ENCODE results near the gene XYLT2. TPM values are rescaled to one million over a fixed set of nuclear protein-coding genes. Genes with fewer than 3 reads are reported as not detected.

XYLT2 gene
- total RNA-seq, 2 donors from 2014 or later: 15.6 to 28.5 TPM

DNA sequence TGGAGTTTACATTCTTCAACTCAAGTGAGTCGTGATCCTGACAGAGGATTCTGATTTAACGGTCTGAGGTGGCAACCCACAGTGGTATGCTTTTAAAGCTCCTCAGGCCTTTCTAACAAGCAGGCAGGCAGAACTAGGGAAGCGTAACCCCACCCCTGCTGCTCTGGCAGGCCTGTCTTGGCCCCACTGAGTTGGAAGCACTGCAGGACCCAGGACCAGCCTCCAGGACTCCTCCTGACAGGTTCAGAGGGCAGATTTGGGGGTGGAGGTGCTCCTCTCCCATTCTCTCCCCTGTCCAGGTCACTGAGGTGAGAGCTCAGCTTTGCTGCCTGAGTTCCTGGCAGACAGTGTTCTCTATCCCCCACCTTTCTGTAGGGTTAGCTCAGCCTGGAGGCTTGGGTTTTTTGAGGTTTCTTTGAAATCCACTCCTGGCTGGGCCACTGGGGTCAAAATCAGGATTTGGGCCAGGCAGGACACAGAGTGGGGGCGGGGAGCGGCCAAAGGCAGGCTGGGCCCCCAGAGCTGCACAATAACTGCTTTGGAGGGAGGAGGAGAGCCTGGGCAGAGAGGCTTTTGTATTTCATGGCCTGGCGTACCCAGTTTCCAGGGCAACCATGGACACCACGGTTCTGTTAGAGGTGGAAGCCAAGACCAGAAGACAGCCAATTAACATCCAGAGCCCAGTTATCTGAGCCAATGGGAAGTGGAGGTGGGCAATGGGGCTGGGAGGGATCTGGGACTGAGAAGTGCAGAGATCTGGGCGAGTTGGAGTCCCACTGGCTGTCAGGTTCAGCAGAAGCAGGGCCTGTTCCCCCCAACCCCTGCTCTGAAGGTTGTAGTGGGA, 17.5 kb downstream of the XYLT2 start:
- intact Hi-C loops (cut with DNase I): loop anchor here (2.0 to 5.0 kb wide), 2 partner anchors 34 to 115 kb away; partner anchors contain the start of genes LRRC59 and RSAD1

GRCh38 chr17:50364061-50364458, 18.1 kb downstream of the XYLT2 start:
- no peak for TF ChIP-seq CTCF (IDR thresholded peaks at IDR 0.05)
- Histone ChIP-seq H3K9ac (ENCODE audit: low read depth in 2 of 2, low read length in 2 of 2) (no peak overlapping the region), H3K9me3 (no peaks in the 10 kb centered on the region), H3K4me1 (peaks cover 5% of the 10 kb centered on the region), H3K27ac (no peak overlapping the region), H3K4me3 (no peak overlapping the region), H3K36me3 (peaks cover 15% of the 10 kb centered on the region), H3K27me3 (no peaks in the 10 kb centered on the region)
- intact Hi-C loops (cut with DNase I): loop anchor here (5.0 kb wide), 1 partner anchor 33 kb away; the partner anchor contains the start of gene LRRC59
- no peak for DNase-seq

More for the DNA sequence above, 17.5 kb downstream of the XYLT2 start:
- no peak overlapping the region for H3K9ac ChIP-seq (ENCODE audit: low read depth in 2 of 2, low read length in 2 of 2)
- TF ChIP-seq CTCF (IDR thresholded peaks at IDR 0.05): no peak
- H3K9me3 ChIP-seq: no peaks in the 10 kb centered on the region
- no peaks in the 10 kb centered on the region for H3K27me3 ChIP-seq
- H3K4me3 ChIP-seq: no peak overlapping the region
- DNase-seq: no peak
- no peak overlapping the region for H3K27ac ChIP-seq
- peaks cover 15% of the 10 kb centered on the region for H3K36me3 ChIP-seq
- H3K4me1 ChIP-seq: peaks cover 5% of the 10 kb centered on the region

- no peak for TF ChIP-seq CTCF (IDR thresholded peaks at IDR 0.05)
- H3K36me3 ChIP-seq: peaks cover 16% of the 10 kb centered on the region
- H3K9me3 ChIP-seq: no peaks in the 10 kb centered on the region
- H3K4me1 ChIP-seq: peaks cover 5% of the 10 kb centered on the region
- DNase-seq: no peak
- H3K4me3 ChIP-seq: no peak overlapping the region
- intact Hi-C loops (cut with DNase I): loop anchor here (5.0 kb wide), 1 partner anchor 33 kb away; the partner anchor contains the start of gene LRRC59
- H3K27me3 ChIP-seq: no peaks in the 10 kb centered on the region
- H3K9ac ChIP-seq (ENCODE audit: low read depth in 2 of 2, low read length in 2 of 2): no peak overlapping the region
- no peak overlapping the region for H3K27ac ChIP-seq
Observed at GRCh38 chr17:50364715-50365114, 18.8 kb downstream of the XYLT2 start.

GRCh38 chr17:50365165-50365564, 19.2 kb downstream of the XYLT2 start:
- no peak for TF ChIP-seq CTCF (IDR thresholded peaks at IDR 0.05)
- Histone ChIP-seq H3K36me3 (peaks cover 20% of the 10 kb centered on the region), H3K4me1 (peaks cover 5% of the 10 kb centered on the region), H3K9ac (ENCODE audit: low read depth in 2 of 2, low read length in 2 of 2) (no peak overlapping the region), H3K27me3 (no peaks in the 10 kb centered on the region), H3K4me3 (no peak overlapping the region), H3K27ac (no peak overlapping the region), H3K9me3 (no peaks in the 10 kb centered on the region)
- DNase-seq: no peak
- intact Hi-C loops (cut with DNase I): no loop called here

DNA sequence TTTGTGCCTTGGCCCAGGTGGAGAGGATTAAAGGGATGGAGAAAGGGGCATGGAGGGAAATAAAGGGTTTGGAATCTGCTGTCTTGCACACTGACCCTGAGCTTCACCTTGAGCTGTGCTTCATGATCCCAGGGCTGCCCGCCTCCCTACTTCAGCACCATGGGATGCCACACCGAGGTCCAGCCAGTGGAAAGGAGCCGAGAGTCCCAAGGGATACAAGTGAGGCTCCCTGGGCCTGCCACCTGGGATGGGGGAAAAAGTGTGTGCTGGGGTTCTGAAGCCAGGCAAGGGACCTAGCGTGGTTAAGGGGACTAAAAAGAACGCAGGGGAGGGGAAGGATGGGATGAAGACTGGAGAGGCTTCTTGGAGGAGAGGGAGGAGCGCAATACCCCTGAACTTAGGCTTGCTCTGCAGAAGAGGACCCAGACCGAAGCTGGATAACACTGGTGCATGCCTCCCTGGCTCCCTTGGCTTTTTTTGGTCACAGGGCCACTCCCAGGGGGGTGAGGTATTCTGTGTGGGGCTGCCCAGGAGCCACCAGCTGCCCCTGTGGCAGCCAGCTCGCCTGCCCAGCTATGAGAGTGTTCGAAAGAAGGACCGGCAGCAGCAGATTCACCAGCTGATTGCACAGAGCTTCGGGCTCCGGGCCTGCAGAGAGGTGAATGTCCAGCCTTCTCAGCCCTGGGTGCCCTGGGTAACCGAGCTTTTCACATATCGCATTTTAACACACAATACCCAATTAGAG, 19.9 kb downstream of the XYLT2 start:
- H3K27ac ChIP-seq: no peak overlapping the region
- H3K9ac ChIP-seq (ENCODE audit: low read depth in 2 of 2, low read length in 2 of 2): no peak overlapping the region
- TF ChIP-seq CTCF (IDR thresholded peaks at IDR 0.05): no peak
- no peaks in the 10 kb centered on the region for H3K9me3 ChIP-seq
- H3K4me1 ChIP-seq: peaks cover 5% of the 10 kb centered on the region
- intact Hi-C loops (cut with DNase I): no loop called here
- DNase-seq: no peak
- peaks cover 20% of the 10 kb centered on the region for H3K36me3 ChIP-seq
- H3K27me3 ChIP-seq: no peaks in the 10 kb centered on the region
- no peak overlapping the region for H3K4me3 ChIP-seq
